Progenitor cell of endocrine pancreas (in vitro differentiated cells): ENCODE results near the gene PVALB. TPM values are rescaled to one million over a fixed set of nuclear protein-coding genes. Genes with fewer than 3 reads are reported as not detected.

ENCODE experiments used
- DNase-seq: peaks from one replicate; pipeline ENCODE4 v3.0.0; 2021; ENCODE audit warnings: low spot score; ENCODE audit not compliant: unreplicated experiment
- H3K27ac Mint-ChIP-seq: 2 replicates; pipeline ENCODE4 v1.8.0; 2021; ENCODE audit warnings: mild to moderate bottlenecking, moderate library complexity, mixed read lengths
- H3K27me3 Mint-ChIP-seq: 2 replicates; pipeline ENCODE4 v1.8.0; 2021; ENCODE audit warnings: mixed read lengths
- H3K36me3 Mint-ChIP-seq: 2 replicates; pipeline ENCODE4 v1.8.0; 2022; ENCODE audit warnings: mixed read lengths; ENCODE audit not compliant: insufficient read depth
- H3K4me1 Mint-ChIP-seq: 2 replicates; pipeline ENCODE4 v1.8.0; 2021; ENCODE audit warnings: low read depth, mixed read lengths
- H3K4me3 Mint-ChIP-seq: 2 replicates; pipeline ENCODE4 v1.8.0; 2021; ENCODE audit warnings: low read depth, mild to moderate bottlenecking, moderate library complexity, mixed read lengths
- H3K9me3 Mint-ChIP-seq: 2 replicates; pipeline ENCODE4 v1.8.0; 2021; ENCODE audit warnings: low read depth, mixed read lengths
- total RNA-seq: library from RNA; stranded (reverse); gene quantifications from 2 replicates; pipeline ENCODE4 v1.2.1, GENCODE V29; 2021
- TF ChIP-seq, protein P1 (sequence below): fragments of 200-600 bp; sonication (generic); IDR thresholded peaks from one replicate; pipeline ENCODE4 v1.5.0; 2021; ENCODE audit warnings: antibody characterized with exemption, mild to moderate bottlenecking; ENCODE audit not compliant: unreplicated experiment

Gene PVALB
- total RNA-seq, 1 donor from 2014 or later, result not detected

DNA sequence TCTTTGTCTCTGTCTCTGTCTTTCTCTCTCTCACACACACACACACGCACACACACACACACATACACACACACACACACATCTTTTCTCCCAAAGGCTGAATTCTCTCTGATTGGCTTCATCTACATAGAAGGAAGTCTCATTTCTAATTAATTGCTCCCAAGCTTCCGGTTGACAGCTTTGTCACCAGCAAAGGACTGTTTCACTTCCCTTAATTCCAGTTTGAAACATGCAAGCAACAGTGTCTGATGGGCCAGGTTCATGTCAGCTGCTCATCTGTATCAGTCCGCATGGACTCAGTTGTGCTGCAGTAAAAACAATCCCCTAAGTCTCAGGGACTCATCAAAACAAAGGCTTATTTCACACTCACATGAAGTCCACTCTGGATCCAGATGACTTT lies 16.2 kb upstream of the PVALB start:
- peaks cover 6% of the 10 kb centered on the region for H3K9me3 Mint-ChIP-seq
- no peak overlapping the region for H3K4me3 Mint-ChIP-seq
- no peaks in the 10 kb centered on the region for H3K36me3 Mint-ChIP-seq
- no peak for DNase-seq
- H3K27ac Mint-ChIP-seq, result no peak overlapping the region
- TF ChIP-seq, protein P1, sequence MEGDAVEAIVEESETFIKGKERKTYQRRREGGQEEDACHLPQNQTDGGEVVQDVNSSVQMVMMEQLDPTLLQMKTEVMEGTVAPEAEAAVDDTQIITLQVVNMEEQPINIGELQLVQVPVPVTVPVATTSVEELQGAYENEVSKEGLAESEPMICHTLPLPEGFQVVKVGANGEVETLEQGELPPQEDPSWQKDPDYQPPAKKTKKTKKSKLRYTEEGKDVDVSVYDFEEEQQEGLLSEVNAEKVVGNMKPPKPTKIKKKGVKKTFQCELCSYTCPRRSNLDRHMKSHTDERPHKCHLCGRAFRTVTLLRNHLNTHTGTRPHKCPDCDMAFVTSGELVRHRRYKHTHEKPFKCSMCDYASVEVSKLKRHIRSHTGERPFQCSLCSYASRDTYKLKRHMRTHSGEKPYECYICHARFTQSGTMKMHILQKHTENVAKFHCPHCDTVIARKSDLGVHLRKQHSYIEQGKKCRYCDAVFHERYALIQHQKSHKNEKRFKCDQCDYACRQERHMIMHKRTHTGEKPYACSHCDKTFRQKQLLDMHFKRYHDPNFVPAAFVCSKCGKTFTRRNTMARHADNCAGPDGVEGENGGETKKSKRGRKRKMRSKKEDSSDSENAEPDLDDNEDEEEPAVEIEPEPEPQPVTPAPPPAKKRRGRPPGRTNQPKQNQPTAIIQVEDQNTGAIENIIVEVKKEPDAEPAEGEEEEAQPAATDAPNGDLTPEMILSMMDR, result no peak
- H3K27me3 Mint-ChIP-seq, result peaks cover 27% of the 10 kb centered on the region
- H3K4me1 Mint-ChIP-seq, result peaks cover 2% of the 10 kb centered on the region

DNA sequence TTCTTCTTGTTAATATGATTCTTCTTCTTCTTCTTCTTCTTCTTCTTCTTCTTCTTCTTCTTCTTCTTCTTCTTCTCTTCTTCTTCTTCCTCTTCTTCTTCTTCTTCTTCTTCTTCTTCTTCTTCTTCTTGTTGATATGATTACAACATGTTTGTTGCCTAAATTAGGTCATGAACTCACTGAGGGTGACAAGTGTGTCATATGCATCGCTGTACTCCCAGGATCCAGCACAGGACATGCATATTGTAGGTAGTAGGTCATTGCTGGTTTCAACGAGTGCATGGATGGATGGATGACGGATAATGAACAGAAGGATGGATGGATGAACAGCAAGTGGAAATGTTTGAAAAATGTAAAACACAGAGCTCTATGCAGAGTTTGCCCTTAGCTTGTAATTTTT lies 14.9 kb upstream of the PVALB start:
- H3K27me3 Mint-ChIP-seq, result peaks cover 26% of the 10 kb centered on the region
- peaks cover 2% of the 10 kb centered on the region for H3K4me1 Mint-ChIP-seq
- no peak overlapping the region for H3K27ac Mint-ChIP-seq
- DNase-seq, result no peak
- no peak overlapping the region for H3K4me3 Mint-ChIP-seq
- H3K36me3 Mint-ChIP-seq, result no peaks in the 10 kb centered on the region
- TF ChIP-seq, protein P1, result no peak
- no peaks in the 10 kb centered on the region for H3K9me3 Mint-ChIP-seq

DNA sequence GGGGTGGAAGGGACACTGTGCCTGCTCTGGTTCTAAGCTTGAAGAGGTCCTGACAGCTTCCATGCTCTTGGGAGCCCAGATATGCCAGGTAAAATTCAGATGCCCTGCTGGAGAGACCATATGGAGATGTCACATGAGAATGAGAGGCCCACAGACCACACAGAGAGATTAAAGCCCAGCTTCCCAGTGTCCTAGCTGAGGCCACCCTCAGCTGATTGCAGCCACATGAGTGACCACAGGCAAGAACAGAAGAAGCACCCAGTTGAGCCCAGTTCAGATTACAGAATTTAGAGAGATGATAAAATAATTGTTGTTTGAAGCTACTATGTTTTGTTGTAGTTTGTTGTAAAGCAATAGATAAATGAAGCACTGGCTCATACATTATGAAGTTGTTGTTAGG lies 14.4 kb upstream of the PVALB start:
- Mint-ChIP-seq H3K27me3 (peaks cover 26% of the 10 kb centered on the region), H3K27ac (no peak overlapping the region), H3K4me3 (no peak overlapping the region), H3K36me3 (no peaks in the 10 kb centered on the region), H3K9me3 (no peaks in the 10 kb centered on the region), H3K4me1 (peaks cover 2% of the 10 kb centered on the region)
- TF ChIP-seq, protein P1, result no peak
- no peak for DNase-seq

DNA sequence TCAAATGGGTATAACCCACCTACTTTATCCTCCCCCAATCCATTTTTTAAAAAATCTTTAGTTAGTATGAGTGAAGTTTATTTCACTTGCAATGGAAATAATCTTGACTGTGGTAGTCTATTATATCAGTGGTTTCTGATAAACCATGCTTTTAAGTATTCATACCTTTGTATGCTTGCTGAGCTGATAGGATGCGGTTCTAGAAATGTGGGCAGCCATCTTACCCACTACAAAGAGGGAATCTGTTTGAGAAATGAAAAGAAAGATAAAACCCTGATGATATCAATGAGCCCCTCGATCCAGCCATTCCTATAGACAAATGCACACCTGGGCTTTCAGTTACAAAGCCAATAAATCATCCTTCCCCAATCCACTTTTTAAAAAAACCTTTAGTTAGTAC lies 13.8 kb upstream of the PVALB start:
- H3K36me3 Mint-ChIP-seq, result no peaks in the 10 kb centered on the region
- TF ChIP-seq, protein P1, result no peak
- no peak for DNase-seq
- no peaks in the 10 kb centered on the region for H3K9me3 Mint-ChIP-seq
- H3K4me1 Mint-ChIP-seq, result peaks cover 2% of the 10 kb centered on the region
- H3K27me3 Mint-ChIP-seq, result peaks cover 26% of the 10 kb centered on the region
- H3K4me3 Mint-ChIP-seq, result no peak overlapping the region
- no peak overlapping the region for H3K27ac Mint-ChIP-seq

DNA sequence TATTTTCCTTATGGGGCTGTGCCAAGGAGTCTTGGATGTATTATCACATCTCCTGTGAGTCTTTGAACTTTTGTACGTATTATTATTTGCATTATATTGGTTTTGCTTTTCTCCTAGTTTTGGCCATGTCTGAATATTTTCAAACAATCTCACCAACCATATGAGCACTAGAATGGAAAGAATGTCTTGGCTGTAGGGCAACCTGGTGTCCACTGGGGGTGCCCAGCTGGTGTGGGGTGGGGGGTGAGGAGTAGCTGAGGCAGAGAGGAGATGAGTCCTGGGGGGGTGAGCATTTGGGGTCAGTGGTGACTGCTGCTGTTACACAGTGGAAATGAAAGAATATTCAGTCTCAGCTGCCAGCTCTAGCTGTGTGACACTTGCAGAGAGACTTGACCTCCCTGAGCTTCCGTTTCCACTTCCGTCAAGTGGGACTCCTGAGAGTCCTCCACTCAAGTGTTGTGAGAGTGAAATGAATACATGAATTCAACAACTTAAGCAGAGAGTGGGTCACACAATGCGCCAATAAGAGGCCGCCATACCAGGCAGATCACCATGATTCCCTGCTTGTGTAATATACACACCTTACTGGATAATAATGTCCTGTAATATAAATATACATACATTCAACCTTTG lies 12.7 kb upstream of the PVALB start:
- peaks cover 29% of the 10 kb centered on the region for H3K27me3 Mint-ChIP-seq
- no peak for DNase-seq
- H3K9me3 Mint-ChIP-seq, result no peaks in the 10 kb centered on the region
- no peak overlapping the region for H3K4me3 Mint-ChIP-seq
- no peak overlapping the region for H3K27ac Mint-ChIP-seq
- H3K4me1 Mint-ChIP-seq, result peaks cover 2% of the 10 kb centered on the region
- TF ChIP-seq, protein P1, result no peak
- no peaks in the 10 kb centered on the region for H3K36me3 Mint-ChIP-seq
